ENCODE data around the gene PRKN. TPM values are rescaled to one million over a fixed set of nuclear protein-coding genes. Genes with fewer than 3 reads are reported as not detected.

The PRKN gene
- total RNA-seq, 1 experiment from 2014 or later, result 2.0 TPM

DNA sequence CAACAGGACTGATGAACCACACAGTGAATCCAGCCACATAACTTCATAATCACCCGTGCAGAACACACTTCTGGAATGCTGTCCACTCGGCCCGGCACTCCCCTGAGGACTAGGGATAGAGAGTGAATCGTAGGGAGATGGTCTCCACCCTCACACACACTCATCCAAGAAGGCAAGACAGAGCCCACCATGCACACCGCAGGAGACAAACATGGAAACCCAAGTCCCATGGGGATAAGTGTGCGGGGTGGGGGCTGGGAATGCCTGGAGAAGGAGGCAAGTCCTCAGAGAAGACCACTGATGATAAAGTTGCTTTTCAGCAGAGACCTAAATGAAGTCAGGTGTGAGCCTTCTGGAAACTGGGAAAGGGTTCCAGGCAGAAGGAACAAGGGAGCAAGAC lies 1054.5 kb downstream of the PRKN start:
- no peak overlapping the region for H4K5ac ChIP-seq (ENCODE audit: insufficient read length, low read depth, low read length)
- H2AK5ac ChIP-seq (ENCODE audit: insufficient read length, low read length), result no peak overlapping the region
- no CpG with 5 or more reads among the region's 6 CpGs for WGBS (ENCODE audit: extremely low coverage, insufficient read length, low lambda C conversion rate)

More for the DNA sequence above, 1054.5 kb downstream of the PRKN start:
- Histone ChIP-seq H3K18ac (ENCODE audit: insufficient read length, low read depth, low read length) (no peak overlapping the region), H3K9ac (ENCODE audit: extremely low read depth, insufficient read length, low read length) (no peak overlapping the region), H2BK20ac (ENCODE audit: low read depth, low read length, poor library complexity, severe bottlenecking) (no peak overlapping the region), H3K23me2 (ENCODE audit: insufficient read length, low read depth, low read length, poor library complexity, severe bottlenecking) (no peaks in the 10 kb centered on the region), H3K79me1 (ENCODE audit: insufficient read depth, low read depth, low read length, poor library complexity, severe bottlenecking) (no peaks in the 10 kb centered on the region), H3K14ac (ENCODE audit: insufficient read depth, low read length) (no peak overlapping the region), H3K27me3 (ENCODE audit: insufficient read depth, low read length) (no peaks in the 10 kb centered on the region), H4K91ac (ENCODE audit: insufficient read length, low read depth, low read length) (no peak overlapping the region), H3K79me2 (ENCODE audit: insufficient read depth, low read length) (no peaks in the 10 kb centered on the region), H4K20me1 (ENCODE audit: control insufficient read depth, insufficient read depth, insufficient read length) (no peaks in the 10 kb centered on the region), H2BK15ac (ENCODE audit: low read depth, low read length) (no peak overlapping the region), H3K4ac (ENCODE audit: low read depth, low read length) (no peak overlapping the region), H3K4me2 (ENCODE audit: insufficient read depth, insufficient read length, low read length) (no peak overlapping the region), H3K9me3 (ENCODE audit: control insufficient read depth, low read depth, low read length) (no peaks in the 10 kb centered on the region), H2BK5ac (ENCODE audit: insufficient read length, low read length) (no peak overlapping the region), H2BK120ac (ENCODE audit: low read depth, low read length, poor library complexity, severe bottlenecking) (no peak overlapping the region), H3T11ph (ENCODE audit: low read length) (no peak overlapping the region), H4K8ac (replicated peaks; ENCODE audit: insufficient read length, low read depth, low read length) (no peak overlapping the region), H2AFZ (ENCODE audit: low read length) (no peak overlapping the region), H3K4me1 (ENCODE audit: insufficient read depth, low read length) (no peaks in the 10 kb centered on the region), H3K56ac (ENCODE audit: insufficient read length, low read depth, low read length) (no peak overlapping the region), H3K23ac (ENCODE audit: insufficient read length, low read depth, low read length) (no peak overlapping the region), H2BK12ac (ENCODE audit: insufficient read length, low read depth, low read length) (no peak overlapping the region), H3K27ac (ENCODE audit: insufficient read length, low read depth, low read length) (no peak overlapping the region)
- no peak for DNase-seq
- Mint-ChIP-seq H3K27me3 (ENCODE audit: low read depth) (no peaks in the 10 kb centered on the region; the same call in 1 of the 2 replicates), H3K9me3 (no peaks in the 10 kb centered on the region), H3K27ac (no peak overlapping the region), H3K36me3 (ENCODE audit: insufficient read depth in 1 of 3, low read depth in 3 of 3) (no peaks in the 10 kb centered on the region), H3K4me3 (no peak overlapping the region), H3K4me1 (no peaks in the 10 kb centered on the region; a peak in 1 of 4 replicates)
- TF ChIP-seq, protein P1, sequence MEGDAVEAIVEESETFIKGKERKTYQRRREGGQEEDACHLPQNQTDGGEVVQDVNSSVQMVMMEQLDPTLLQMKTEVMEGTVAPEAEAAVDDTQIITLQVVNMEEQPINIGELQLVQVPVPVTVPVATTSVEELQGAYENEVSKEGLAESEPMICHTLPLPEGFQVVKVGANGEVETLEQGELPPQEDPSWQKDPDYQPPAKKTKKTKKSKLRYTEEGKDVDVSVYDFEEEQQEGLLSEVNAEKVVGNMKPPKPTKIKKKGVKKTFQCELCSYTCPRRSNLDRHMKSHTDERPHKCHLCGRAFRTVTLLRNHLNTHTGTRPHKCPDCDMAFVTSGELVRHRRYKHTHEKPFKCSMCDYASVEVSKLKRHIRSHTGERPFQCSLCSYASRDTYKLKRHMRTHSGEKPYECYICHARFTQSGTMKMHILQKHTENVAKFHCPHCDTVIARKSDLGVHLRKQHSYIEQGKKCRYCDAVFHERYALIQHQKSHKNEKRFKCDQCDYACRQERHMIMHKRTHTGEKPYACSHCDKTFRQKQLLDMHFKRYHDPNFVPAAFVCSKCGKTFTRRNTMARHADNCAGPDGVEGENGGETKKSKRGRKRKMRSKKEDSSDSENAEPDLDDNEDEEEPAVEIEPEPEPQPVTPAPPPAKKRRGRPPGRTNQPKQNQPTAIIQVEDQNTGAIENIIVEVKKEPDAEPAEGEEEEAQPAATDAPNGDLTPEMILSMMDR (conservative IDR thresholded peaks at IDR 0.05), result no peak
